NK-92 treated with Interleukin-12 subunit alpha and Interleukin-12 subunit beta, amount 100 ng/mL, for 24 hours (cell line): Measurements from ENCODE around the gene TUBGCP2.
"Not testable (repeated sequence)": the region's sequence is repeated elsewhere in the genome, so short reads cannot be mapped to it uniquely, and the experiment has no call there.

Experiments used
- DNase-seq: peaks from one replicate; lab custom pipeline; 2025; lab: John Stamatoyannopoulos, UW

The TUBGCP2 gene

DNA sequence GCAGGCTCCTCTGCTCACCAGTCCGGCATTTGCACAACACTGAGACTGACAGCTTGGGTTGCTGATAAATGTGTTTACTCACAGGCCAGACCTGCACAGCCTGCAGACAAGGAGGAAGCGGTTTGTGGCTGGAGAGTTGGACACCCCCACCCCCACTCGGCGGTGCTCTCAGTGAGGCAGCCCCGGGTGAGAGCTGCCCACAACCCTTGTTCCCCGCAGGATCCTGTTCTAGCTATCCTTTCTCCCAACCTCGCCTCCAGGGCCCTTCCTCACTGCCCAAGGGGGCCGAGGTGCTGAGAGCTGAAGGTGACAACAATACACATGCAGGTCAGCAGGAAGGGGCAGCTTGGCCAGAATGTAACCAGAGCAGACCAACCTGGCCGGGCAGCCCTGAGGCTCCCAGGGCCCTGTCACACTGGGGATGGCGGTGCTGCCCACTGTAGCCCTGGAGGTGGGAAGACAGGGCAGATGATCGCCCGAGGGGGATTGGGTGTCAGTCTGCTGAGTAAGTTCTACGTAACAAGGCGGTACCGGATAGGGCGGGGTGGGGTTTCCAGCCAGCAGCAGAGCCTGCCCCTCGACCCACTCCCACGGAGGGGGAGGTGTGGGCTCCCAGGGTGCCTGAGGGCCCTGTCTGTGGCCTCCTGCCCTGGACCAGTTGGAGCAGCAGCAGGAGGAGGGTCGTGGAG is 30.0 kb downstream of the TUBGCP2 start:
- DNase-seq = peak; percentile 85

DNA sequence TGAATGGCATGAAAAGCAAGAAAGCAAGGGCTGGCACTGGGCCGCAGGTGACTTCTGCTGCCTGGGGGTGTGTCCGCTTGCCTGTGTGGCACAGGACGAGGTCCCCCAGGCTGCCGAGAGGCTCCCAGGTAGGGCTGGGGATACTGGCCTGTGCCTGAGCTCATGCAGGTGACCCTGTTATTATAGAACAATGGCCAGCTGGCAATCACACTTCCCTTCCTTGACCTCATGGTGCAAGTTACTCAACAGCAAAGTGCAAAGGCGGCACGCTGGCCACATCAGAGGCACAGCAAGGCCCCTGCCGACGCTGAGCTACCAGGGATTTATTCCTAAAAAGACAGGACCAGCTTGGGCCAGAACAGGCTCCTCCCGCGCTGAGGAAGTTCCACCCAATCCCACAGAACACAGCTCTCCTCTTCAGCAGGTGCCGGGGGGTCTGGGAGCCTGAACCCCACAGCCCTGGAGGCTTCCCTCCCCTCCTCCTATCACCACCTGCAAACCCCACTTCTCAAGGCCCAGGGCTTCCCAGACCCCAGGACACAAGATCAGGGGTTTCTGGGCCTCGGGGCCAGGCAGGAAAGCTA is 30.6 kb downstream of the TUBGCP2 start:
- no peak for DNase-seq

DNA sequence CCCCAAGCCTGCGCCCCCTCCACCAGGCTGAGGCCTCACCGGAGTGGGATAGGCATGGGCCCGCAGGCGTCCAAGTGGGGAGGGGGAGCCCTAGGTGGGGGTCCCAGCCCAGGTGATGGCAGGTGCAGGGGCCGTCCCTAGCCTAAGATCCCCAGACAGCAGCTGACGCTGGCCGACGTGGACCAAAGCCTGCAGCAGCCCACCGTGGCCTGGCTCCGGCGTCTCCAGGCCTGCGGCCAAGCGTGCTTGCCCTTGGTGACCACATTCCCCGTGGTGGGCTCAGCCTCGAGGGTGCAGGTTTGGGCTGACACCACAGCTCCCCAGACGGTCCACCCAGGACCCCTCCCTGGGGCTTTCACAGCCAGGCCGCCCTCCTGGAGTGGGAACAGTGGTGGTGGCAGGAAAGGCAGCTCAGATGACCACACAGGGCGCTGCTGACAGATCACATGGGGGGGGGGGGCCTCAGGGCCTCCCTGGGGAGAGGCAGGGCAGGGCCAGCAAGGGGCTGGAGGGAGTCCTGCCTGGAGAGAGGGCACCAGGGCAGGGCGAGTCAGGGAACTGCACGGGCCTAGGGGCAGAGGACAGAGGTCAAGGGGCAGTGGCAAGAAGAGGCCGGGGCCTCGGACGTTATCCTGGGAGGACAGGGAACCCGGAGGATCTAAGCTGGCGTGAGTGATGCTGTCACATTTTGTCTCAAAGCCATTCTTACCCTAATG is 31.2 kb downstream of the TUBGCP2 start:
- DNase-seq = no peak

DNA sequence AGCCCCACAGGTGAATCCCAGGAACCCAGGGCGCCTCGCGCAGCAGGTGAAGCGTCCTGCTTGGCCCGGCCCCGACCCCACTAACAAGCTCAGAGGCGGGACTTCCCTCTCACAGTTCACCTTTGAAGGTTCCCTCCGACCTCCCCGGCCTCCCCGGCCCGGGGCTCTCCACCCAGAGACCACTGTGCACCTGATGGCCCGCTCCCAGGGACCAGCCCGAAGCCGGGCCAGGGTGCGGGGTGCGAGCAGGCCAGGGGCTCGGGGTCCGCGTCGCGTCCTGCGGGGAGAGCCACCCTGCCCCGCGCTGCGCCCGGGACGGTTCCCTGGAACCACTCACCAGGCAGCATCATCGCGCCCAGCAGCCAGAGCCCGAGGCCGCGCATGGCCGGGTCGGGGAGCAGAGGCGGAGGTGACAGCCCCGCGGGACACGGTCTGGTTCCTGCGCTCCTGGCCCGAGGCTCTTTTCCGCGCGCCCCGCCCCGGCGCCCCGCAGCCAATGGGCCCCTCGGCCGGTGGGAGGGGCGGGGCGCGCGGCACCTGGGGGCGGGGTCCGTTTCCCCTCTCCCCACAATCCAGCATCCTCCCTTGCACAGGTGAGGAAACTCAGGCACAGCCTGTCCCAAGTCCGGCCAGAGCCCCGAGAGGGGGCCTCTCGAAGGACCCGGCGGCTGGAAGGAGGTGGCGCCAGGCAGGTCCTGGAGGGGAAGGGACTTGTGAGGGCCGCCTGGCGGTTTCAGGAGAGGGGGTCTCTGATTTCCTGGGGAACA is 32.1 kb downstream of the TUBGCP2 start, which contains the start of gene ADAM8:
ADAM8 (minus strand) TSS at position 434 of the 767 bp plus-strand sequence; CDS start at position 383, 51 bp downstream.
- DNase-seq = no peak

DNA sequence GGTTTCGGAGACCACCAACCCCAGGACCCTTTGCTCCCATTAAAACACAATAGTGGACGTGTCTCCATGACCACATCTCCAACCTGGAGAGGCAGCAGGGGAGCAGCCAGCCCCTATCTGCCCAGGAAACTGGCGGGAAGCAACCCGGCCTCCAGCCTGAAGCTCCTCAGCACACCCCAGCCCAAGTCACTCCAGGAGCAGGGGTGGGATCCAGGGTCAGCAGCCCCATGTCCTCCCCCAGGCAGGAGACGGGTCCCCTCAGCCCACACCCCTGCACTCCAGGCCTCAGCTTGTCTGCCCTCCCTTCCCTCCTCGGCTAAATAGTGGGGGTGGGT is 32.6 kb downstream of the TUBGCP2 start:
- no peak for DNase-seq

DNA sequence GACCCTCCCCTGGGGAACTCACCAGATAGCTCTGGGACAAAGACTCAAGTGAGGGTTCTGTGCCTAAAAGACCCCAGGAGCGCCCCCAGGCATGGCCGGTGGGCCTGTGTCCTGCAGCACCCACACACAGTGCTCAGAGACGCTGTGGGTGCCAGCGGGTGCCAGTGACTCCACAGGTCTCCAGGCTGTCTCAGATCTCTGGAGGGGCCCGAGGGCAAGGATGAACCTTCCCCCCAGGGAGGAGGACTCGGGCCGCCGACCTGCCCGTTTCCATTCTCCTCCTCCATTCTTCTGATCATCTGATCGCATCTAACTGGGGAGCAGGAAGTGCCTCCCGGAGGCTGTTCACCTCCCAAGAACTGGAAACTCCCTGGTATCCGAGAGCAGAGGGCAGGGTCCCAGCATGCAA is 33.0 kb downstream of the TUBGCP2 start:
- no peak for DNase-seq

DNA sequence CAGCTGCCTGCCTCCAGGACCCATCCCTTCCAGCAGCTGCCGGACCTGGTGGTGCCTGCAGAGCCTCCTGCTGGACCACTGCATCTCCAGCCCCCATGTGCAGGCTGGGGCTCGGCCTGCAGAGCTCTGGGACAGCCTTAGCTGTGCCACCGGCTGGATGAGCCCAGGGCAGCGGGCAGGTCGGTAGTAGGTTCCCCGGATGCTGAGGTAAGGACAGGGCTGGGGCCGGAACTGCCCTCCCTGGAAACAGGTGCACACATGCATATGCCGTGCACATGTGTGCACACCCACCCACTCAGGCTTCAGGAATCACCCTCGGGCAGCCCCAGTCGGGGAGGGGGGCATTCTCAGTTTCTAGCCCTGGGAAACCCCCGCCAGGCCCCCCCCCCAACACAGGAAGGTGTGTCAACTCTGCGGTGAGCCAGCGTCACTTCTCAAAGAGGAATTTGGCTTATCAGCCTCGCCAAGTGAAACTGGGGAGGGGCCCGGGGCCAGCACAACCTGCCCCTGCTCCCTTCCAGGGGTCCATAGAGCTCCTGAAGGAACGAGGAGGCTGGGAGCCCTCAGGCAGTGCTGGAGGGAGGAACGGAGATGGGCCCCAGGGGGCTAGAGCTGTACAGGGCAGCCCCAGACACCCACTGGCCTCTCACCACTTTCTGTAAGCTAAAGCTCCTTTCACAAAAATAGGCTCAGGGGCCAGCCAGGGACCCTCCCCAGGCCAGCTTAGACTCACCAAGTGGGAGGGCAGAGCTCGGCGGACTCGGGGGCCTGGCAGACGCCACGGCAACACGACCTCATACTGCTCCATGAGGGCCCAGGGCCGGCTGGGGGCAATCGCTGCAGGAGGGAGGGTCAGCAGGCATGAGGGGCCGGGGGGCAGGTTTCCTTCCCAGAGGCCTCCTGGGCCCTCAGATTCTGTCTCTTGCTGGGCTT is 33.7 kb downstream of the TUBGCP2 start:
- DNase-seq = peak; percentile 23

DNA sequence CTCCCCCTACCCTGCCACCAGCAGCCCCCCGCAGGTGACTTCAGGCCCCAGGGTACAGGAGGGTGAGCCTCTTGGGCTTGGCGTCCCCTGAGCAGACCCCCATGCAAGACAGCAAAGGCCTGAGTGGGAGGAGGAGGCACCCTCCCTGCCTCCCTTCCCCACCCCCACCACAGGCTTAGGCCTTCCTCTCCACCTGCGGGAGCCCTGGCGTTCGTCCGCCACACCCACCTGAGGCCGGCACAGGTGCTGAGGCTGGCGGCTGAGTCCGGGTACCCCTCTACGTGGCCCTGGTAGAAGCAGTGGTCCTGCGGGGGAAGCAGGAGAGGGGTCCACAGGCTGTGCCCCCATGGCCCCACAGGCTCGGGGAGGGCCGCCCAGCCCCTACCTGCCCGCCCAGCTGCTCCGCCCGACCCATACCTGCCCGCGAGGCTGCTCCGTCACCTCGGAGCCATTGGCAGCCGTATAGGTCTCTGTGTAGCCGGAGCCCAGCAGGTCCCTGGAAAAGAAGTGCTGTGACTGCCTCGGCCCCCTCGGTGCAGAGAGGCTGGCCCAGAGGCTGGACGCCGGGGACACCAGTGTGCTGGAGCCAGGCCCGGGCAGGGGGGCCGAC is 35.0 kb downstream of the TUBGCP2 start:
- no peak for DNase-seq

DNA sequence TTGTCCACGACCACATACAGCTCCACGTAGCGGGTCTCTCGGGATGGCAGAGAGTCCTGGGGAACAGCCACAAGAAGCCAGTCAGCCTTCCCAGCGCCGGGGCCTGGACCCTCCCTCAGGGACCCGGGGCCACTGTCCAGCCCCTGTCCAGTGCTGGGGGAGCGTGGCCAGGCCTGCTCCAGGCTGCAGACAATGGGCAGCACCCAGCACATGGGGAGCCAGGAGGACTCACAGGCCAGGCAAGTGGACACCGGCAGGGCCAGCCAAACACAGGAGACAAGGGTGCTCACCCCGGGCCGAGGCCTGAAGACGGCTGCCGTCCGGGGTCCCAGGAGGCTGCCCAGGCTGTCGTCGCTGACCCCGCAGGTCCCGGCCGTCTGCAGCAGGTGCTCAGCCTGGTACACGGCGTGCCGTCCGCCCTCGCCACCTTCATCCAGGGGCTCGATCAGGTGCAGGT is 35.7 kb downstream of the TUBGCP2 start:
- no peak for DNase-seq

DNA sequence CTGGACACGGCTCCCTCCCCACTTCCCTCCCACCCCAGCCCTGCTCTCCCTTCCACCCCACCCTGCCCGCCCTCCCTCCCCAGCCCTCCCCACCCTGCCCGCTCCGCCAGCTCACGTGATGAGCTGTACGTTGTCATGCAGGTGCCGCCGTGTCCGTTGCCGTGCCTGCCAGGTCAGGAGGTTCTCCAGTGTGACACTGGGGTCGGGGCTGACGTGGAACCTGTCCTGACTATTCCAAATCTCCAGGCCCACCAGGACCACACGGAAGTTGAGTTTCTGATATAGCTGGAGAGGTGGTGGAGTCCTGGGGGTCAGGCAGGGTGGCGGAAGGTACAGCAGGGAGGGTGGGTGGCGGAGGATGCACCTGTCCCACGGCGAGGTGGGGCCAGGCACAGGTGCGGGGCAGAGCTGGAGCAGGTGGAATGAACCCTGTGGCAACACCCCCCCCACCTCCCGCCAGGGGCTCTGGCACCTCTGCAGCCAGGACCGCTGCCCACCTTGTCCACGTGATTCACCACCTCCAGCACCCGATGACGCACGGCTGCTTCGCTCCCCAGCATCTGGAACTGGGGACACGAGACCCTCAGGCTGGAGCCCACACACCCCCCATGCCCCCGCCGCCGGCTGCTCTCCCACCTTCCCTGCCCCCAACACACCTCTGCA is 36.2 kb downstream of the TUBGCP2 start:
- DNase-seq = no peak

DNA sequence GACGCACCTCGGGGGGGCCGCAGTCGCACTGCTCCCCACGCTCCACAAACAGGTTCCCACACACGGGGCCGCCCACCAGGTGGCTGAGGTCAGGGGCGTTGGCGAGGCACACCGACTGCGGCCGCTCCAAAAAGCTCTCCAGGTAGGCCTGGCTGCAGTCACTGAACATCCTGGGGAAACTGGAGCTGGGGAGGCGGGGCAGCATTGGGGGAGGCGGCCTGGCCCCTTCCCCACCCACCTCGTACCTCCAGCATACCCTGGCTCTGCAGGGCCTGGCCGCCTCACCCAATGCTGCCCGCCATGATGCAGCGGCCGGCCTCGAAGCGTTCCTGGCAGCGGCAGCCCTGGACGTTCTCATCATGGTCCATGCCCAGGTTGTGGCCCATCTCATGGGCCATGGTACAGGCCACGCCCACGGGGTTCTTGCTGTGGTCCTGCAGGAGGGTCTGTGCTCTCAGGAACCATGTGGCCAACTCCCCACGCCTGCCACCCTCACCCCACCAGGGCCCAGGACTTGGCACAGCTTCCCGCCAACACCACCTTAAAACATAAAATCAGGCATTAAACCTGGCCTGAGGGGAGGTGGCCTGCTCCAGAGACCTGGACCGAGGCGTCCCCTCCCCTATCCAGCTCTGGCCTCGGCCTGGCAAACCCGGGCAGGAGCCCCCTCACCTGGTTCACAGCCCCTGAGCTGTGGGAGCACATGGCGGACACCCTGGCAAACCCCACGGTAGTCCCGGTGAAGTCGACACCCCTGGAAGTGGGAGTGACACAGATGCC is 37.0 kb downstream of the TUBGCP2 start:
- no peak for DNase-seq

DNA sequence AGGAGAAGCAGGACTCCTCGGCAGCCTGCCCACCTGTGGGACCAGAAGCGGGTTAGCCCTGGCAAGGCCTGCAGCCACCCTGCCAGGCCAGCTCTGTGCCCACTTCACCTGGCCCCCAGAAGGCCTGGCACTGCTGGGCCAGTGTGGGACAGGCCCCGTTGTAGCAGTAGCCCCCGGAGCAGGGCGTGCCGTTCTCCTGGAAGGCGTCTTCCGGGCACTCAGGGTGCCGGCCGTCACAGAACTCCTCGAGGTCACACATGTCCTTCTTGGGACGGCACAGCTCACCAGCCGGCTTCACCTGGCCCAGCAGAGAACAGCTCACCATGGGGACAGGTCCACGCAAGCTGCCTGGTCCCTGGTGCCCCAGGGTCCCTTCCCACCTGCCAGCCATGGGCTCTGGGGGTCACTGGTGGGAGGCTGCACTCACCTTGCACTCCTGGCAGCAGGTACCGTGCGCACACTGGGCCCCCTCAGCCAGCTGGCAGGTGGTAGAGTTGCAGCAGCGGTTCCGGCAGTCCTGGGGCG is 37.8 kb downstream of the TUBGCP2 start:
- no peak for DNase-seq

DNA sequence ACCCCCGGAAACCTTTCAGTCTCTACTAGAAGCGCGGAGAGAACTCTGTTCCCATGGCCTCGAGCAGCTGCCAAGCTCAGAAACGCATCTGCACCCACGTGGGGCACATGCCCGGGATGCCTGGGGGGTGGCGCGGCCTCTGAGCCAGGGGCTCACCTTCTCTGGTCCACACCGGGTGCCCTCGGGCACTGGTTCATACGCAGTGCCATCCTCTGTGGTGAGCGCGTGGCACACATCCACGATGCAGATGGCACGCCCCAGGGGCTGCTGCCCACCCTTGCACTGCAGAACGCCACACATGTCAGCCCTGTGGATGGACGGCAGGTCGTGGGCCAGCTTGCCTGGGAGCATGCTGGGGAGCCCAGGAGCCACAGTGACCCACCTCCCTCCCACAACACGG is 38.5 kb downstream of the TUBGCP2 start:
- no peak for DNase-seq

DNA sequence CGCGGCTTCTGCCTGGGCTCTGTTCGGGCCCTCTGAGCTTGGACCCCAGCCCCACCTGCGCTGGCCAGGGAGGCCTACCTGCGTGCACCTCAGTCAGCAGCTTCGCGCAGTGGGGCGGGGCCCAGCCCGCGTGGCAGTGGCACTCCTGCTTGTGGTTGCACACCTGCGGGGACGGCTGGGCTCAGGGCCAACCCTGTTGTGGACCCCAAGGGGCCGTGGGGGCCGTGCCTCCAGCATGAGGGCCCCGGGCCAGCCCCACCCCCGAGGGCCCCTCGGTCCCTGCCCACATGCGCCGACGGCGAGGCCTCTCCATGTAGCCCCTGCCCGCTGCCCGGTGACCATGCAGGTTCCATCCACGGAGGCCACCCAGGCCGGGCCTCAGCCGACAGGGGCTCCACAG is 39.3 kb downstream of the TUBGCP2 start:
- DNase-seq = no peak

DNA sequence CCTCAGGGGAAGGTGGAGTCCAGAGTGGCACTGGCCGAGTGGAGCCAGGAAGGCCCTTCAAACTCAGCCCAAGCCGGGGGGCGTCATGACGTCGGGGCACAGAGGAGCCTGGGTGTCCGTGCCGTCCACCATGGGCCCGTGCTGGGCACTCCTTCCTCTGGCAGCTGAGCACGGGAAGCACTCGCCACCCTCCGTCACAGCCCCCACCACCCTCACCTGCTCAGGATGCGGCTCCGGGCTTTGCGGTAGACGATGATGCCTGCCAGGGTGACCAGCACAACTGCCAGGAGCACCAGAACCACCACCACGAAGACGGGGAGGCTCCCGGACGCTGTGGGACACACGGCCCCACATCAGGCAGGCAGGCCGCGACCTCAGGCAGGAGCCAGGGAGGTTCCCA is 40.1 kb downstream of the TUBGCP2 start:
- DNase-seq = no peak

DNA sequence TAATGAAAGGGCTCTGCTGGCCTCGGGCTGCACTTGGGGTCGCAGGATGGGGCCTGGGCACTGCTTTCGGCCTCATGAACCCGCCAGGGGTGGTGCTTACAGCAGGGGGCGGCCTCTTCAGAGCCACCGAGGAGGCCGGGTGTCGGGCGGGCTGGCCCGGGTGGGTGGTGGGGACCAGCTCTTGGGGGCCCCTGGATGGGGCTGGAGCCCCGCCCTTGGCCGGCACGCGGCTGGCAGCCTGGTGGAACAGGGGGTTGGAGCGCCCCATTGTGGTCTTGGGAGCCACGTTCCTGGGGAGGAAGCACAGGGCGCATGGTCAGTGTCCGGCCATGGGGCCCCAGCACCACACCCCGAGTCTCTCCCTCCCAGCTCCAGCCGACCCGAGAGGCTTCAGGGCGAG is 40.8 kb downstream of the TUBGCP2 start:
- no peak for DNase-seq

DNA sequence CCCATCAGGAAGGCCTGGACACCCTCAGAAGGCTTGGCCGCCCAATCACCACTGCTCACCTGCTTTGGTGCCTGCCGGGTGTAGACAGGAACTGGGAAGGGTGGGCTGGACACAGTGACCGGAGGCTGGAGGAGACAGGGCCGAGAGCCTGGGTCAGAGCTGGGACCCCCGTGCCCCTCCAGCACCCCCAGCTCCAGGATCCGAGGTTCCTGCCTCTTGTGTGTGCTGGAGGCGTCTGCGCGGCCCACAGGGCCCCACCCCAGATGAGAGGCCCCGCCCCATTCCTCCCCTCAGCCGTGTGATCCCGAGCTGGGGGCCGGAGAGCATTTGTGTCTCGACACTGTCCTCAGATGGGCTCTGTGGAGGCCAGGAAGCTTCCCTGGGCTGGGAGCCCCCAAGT is 41.4 kb downstream of the TUBGCP2 start:
- no peak for DNase-seq

DNA sequence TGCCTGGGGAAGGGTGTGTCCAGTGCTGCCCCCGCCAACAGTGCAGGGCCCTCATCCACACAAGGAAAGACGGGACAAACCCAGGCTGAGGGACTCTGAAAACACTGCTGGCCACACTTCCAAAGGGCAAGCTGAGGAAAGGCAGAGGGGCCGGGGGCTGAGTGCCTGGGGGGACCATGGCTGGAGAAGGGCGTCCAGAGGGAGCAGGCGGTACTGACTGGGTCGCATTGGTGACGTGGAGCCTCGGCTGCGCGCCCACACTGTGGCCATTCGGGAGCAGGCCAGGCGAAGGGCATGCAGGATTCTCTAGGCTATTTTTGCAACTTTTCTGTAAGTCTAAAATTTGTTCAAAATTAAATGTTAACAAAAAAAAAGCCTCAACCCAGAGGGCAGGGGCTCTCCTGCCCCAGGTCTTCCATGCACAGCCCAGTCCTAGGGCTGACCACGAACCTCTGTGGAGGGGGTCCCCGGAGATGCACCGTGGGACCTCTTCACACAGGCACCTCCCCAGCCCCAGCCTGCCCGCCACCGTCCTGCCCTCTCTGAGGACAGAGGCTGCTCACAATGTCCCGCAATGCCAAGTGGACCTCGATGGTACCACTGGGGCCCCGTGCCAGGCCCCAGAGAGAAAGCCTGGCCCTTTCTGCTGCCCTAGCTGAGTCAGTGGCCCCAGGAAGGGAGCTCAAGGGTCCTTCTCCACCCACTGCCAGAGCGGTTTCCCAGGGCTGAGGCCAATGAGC is 42.4 kb downstream of the TUBGCP2 start:
- DNase-seq = no peak

DNA sequence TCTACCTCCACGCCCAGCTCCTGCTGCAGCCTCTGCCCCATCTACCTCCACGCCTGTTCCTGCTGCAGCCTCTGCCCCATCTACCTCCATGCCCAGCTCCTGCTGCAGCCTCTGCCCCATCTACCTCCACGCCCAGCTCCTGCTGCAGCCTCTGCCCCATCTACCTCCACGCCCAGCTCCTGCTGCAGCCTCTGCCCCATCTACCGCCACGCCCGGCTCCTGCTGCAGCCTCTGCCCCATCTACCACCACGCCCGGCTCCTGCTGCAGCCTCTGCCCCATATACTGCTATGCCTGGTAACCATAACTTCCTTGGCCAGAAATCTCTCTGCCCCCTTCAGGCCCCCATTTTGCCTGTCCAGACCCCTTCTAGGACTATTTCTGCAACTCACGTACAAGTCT is 43.6 kb downstream of the TUBGCP2 start:
- DNase-seq = not testable (repeated sequence)
